Measurements from ENCODE around the gene MRM2. TPM values are rescaled to one million over a fixed set of nuclear protein-coding genes. Genes with fewer than 3 reads are reported as not detected.

The MRM2 gene
- total RNA-seq, 1 donor = 20.7 TPM

DNA sequence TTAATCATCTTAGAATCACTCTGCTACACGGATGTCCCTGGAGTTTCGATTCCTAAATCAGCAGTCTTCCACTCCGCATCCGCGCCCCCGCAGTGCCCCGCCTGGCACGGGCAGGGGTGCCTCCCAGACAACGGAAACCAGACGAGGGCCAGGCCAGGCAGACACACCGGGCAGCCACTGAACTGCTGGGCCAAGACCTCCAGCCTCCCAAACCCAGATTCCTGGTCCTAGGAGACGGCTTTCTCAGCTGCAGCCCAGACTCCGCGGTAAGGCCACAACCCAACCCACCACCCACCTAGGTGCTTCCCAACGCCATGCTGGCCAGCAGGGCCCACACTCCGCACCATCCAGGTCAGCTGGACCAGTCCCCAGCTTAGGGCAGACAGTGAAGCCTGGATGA is 42.5 kb downstream of the MRM2 start:
- no peak overlapping the region for H3K4me3 ChIP-seq (ENCODE audit: low read depth, low read length)
- TF ChIP-seq, protein P1, sequence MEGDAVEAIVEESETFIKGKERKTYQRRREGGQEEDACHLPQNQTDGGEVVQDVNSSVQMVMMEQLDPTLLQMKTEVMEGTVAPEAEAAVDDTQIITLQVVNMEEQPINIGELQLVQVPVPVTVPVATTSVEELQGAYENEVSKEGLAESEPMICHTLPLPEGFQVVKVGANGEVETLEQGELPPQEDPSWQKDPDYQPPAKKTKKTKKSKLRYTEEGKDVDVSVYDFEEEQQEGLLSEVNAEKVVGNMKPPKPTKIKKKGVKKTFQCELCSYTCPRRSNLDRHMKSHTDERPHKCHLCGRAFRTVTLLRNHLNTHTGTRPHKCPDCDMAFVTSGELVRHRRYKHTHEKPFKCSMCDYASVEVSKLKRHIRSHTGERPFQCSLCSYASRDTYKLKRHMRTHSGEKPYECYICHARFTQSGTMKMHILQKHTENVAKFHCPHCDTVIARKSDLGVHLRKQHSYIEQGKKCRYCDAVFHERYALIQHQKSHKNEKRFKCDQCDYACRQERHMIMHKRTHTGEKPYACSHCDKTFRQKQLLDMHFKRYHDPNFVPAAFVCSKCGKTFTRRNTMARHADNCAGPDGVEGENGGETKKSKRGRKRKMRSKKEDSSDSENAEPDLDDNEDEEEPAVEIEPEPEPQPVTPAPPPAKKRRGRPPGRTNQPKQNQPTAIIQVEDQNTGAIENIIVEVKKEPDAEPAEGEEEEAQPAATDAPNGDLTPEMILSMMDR (IDR thresholded peaks at IDR 0.05; ENCODE audit: insufficient read depth, low read length) = no peak
- no peak for DNase-seq (ENCODE audit: low read depth)

DNA sequence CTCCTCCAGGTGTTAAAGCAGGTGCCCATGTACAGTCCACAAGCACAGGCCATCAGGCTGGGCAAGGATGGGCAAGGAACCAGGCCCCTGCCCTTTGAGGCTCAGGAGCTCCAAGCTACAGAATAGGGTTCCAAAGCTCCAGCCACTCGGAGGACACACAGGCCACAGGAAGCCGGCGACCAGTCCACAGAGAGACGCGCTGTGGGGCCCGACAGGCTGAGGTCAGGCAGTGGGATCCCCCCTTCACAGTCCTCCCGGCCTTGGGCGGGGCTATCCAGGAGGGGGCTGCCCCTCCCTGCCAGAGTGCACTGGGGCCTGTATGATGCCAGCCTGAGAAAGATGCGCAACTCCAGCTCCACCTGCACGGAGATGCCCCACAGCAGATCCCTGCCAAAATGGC is 43.2 kb downstream of the MRM2 start:
- H3K4me3 ChIP-seq (ENCODE audit: low read depth, low read length) = no peak overlapping the region
- TF ChIP-seq, protein P1 (IDR thresholded peaks at IDR 0.05; ENCODE audit: insufficient read depth, low read length) = no peak
- DNase-seq (ENCODE audit: low read depth) = no peak

DNA sequence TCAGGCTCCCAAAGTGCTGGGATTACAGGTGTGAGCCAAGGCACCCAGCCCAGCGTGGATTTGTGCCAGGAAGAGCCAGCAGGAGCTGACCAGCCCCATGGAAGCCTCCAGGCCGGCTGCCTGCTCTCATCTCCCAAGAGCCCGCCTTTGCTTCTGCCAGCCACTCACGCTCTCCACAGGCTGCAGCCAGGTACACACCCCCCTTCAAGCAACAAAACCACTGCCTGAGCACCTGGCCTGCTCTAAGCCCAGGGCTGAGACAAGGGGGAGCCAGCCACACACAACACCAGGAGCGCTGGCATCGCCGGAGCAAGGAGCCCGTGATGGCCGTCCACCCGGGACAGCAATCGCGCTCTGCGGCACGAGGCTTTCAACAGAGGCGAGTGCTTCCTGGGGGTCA is 43.8 kb downstream of the MRM2 start:
- no peak overlapping the region for H3K4me3 ChIP-seq (ENCODE audit: low read depth, low read length)
- TF ChIP-seq, protein P1 (IDR thresholded peaks at IDR 0.05; ENCODE audit: insufficient read depth, low read length) = no peak
- DNase-seq (ENCODE audit: low read depth) = no peak

DNA sequence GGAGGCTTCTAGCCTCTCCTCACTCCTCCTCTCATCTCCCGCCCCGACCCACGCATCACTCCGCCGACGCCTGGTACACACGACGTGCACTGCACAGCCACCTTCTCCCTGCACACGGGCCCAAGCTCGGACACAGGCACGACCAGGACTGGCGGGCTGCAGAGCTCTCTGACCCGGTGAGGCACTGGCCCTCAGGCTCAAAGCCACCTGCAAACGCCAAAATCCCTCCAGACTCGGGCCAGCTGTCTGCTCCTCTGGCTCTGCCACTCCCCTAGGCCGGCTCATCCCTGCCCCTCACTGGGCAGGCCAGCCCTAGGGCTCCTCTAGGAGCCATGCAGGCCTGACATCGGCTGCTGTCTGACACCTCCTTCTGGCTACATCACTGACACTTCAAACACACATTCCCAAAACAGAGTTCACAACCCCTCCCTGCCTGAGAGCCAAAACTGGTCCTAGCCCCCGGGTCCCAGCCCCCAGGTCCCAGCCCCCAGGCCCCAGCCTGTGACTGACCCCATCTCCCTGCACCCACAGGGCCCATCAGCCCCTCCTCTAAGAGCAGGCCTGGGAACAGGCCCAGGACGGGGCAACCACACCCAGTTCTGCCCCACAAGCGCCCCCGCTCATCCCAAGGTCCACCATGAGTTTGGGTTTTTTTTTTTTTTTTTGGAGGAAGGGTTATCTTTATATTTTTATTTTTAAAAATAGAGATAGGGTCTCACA is 44.4 kb downstream of the MRM2 start:
- H3K4me3 ChIP-seq (ENCODE audit: low read depth, low read length) = no peak overlapping the region
- DNase-seq (ENCODE audit: low read depth) = no peak
- TF ChIP-seq, protein P1 (IDR thresholded peaks at IDR 0.05; ENCODE audit: insufficient read depth, low read length) = no peak

DNA sequence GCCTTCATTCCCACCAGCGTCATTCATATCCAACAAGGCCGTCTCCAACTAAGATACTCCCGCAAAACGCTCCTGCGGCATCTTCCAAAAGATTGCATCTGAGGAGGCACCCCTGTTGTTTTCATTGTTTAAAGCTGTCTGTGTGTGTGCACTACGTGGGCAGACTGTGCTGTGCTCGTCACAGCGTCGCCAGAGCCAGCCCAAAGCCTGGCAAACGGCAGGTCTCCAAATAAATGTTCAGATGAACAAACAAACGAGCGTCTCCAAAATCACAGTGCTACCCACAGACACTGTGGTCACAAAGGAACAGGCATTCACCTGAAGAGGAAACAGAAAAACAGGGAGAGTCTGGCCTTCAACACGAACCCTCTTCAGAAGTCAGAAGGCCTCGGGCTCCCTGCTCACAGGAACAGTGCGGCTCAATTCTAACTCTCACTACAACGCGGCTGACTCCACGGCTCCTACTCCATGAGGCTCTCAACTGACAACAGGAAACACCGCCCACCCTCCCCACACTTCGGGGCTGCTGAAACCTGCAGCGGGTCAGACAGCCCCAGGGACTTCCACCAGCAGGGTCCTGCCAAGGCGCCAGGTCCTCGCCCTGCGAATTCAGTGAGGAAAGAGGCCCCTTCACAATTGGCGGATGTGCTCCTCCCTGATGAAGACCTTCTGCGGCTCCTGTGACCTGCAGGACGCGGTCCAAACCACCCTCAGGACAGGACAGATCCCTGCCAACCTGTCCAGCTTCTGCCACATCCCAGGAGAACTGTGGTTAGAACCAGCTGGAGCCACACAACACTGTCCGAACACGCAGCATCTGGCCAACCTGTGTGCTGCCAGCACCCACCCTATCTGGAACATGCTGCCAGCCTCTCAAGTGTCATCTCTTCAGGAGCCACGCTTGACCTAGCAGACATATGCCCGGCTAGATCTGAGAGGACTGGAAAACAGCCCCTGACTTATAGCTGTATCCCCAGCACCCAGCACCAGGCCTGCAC is 45.3 kb downstream of the MRM2 start:
- H3K4me3 ChIP-seq (ENCODE audit: low read depth, low read length) = no peak overlapping the region
- no peak for DNase-seq (ENCODE audit: low read depth)
- TF ChIP-seq, protein P1 (IDR thresholded peaks at IDR 0.05; ENCODE audit: insufficient read depth, low read length) = no peak

DNA sequence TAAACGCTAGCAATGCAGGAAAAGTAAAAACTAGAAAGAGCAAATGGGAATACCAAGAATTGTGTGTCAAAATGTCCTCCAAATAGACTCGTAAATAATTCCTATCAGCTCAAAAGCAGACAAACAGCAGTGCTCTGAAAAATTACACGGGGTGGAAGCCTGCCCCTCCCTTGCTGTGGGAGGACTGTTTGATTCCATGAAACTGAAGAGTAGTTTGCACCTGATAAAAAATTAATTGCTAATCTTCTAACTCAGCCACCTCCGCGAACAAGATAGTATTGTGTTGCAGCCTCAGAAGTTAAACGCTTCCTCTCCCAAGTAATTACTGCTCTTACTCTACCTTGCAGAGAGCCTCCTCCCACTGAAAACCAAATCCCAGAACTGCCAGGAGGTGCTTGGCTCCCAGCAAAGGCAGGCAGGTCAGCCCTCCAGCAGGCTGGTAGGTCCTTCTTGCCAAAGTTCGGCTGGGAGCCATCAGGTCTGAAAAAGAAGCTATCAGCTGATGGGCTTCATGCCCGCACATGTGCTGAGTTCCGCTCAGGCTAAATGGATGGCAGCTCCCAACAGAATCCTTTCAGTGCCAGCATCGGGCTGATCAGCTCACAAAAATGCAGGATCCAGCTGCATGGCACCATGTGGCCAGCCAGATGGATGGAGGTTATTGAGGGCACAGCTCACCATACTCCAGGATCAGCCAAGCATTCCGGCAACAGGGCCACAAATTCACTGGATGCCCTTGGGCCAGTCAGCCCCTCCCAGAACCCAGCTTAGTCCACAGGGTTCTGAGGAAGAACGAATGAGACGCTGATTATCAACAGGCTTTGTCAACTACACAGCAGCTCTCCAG is 46.4 kb downstream of the MRM2 start:
- no peak overlapping the region for H3K4me3 ChIP-seq (ENCODE audit: low read depth, low read length)
- TF ChIP-seq, protein P1 (IDR thresholded peaks at IDR 0.05; ENCODE audit: insufficient read depth, low read length) = no peak
- DNase-seq (ENCODE audit: low read depth) = no peak

Data from fibroblast of the aortic adventitia (primary cell).